A549 (cell line): Measurements from ENCODE around the gene PNRC2. TPM values are rescaled to one million over a fixed set of nuclear protein-coding genes. Genes with fewer than 3 reads are reported as not detected.

Experiments used
- ATAC-seq, 2 experiments: fragments of 200-7000 bp in 1 of 2; fragments of >200 bp in 1 of 2; cut with Nextera tagmentation in 1 of 2; cut with Tn5 transposase in 1 of 2; 3 replicates each; pipeline versions ENCODE4 v1.8.0 to v1.9.1; 2018 to 2020; ENCODE audit warnings: mild to moderate bottlenecking in 1 of 2, moderate library complexity in 1 of 2
- CTCF ChIA-PET: fragments of 300-600 bp; sonication (Branson Sonifier 250); formaldehyde crosslinking; extraction: SDS; loops from one replicate; lab custom pipeline; 2021; ENCODE audit warnings: antibody characterized with exemption, inconsistent platforms; lab: Yijun Ruan, JAX
- POLR2A ChIA-PET: fragments of 350-600 bp; formaldehyde crosslinking; extraction: SDS; loops from one replicate; lab custom pipeline; 2021; ENCODE audit warnings: antibody characterized with exemption, inconsistent platforms; lab: Yijun Ruan, JAX
- DNase-seq, 2 experiments: peaks; one replicate each; pipeline versions ENCODE4 v3.0.0 to v3.0.0-alpha.2; 2011 to 2016; ENCODE audit warnings: low read depth in 1 of 2, low spot score in 1 of 2
- FAIRE-seq: peaks from 2 replicates; lab custom pipeline; 2011; peaks lifted over from hg19 to GRCh38; lab: Jason Lieb, UNC
- H3K27ac ChIP-seq, 2 experiments: fragments of >200 bp; sonication (Bioruptor Twin); formaldehyde crosslinking; 3 replicates each; pipeline ENCODE4 v1.5.1; 2016 to 2017
- H3K4me1 ChIP-seq: fragments of >200 bp; sonication (Bioruptor Twin); formaldehyde crosslinking; 3 replicates; pipeline ENCODE4 v1.6.1; 2016
- H3K4me2 ChIP-seq: fragments of >200 bp; sonication (Bioruptor Twin); formaldehyde crosslinking; 3 replicates; pipeline ENCODE4 v1.6.1; 2016
- H3K4me3 ChIP-seq: fragments of >200 bp; sonication (Bioruptor Twin); formaldehyde crosslinking; 3 replicates; pipeline ENCODE4 v1.5.1; 2016
- H3K9me3 ChIP-seq: fragments of >200 bp; sonication (Bioruptor Twin); formaldehyde crosslinking; 3 replicates; pipeline ENCODE4 v1.6.1; 2016
- CBX2 ChIP-seq: fragments of 200-600 bp; sonication (generic); IDR thresholded peaks from 2 replicates; pipeline ENCODE4 v1.6.1; 2016; ENCODE audit warnings: low read depth, mild to moderate bottlenecking, borderline replicate concordance
- EHF ChIP-seq: fragments of 250-450 bp; sonication (Bioruptor Pico); IDR thresholded peaks from 2 replicates; pipeline ENCODE4 v1.5.0; 2020; ENCODE audit warnings: mild to moderate bottlenecking
- EHMT2 ChIP-seq: fragments of 200-600 bp; sonication (generic); IDR thresholded peaks from 2 replicates; pipeline ENCODE4 v1.6.1; 2016; ENCODE audit warnings: antibody characterized with exemption, low read depth, mild to moderate bottlenecking, moderate library complexity
- FOXS1 ChIP-seq: fragments of 250-450 bp; sonication (Bioruptor Pico); IDR thresholded peaks from 2 replicates; pipeline ENCODE4 v1.5.0; 2020; ENCODE audit warnings: mild to moderate bottlenecking, moderate library complexity
- HOXB13 ChIP-seq: fragments of 250-450 bp; sonication (Bioruptor Pico); IDR thresholded peaks from 2 replicates; pipeline ENCODE4 v1.5.0; 2020; ENCODE audit warnings: low read depth, mild to moderate bottlenecking, moderate library complexity
- HOXB5 ChIP-seq: fragments of 250-450 bp; sonication (Bioruptor Pico); IDR thresholded peaks from 2 replicates; pipeline ENCODE4 v1.5.0; 2020; ENCODE audit warnings: mild to moderate bottlenecking, moderate library complexity
- KDM1A ChIP-seq: fragments of 200-600 bp; sonication (generic); IDR thresholded peaks from 2 replicates; pipeline ENCODE4 v1.6.1; 2016; ENCODE audit warnings: low read depth, mild to moderate bottlenecking
- KDM5A ChIP-seq: fragments of 200-600 bp; sonication (generic); IDR thresholded peaks from 2 replicates; pipeline ENCODE4 v1.6.1; 2016; ENCODE audit warnings: antibody characterized with exemption, mild to moderate bottlenecking
- MAFK ChIP-seq: fragments of 450-650 bp; IDR thresholded peaks from 2 replicates; pipeline ENCODE4 v1.6.1; 2014; ENCODE audit not compliant: partially characterized antibody
- MAZ ChIP-seq: fragments of 150-350 bp; IDR thresholded peaks from 2 replicates; pipeline ENCODE4 v1.6.1; 2014; ENCODE audit warnings: antibody characterized with exemption, low read depth, low read length, borderline replicate concordance
- MYC ChIP-seq: IDR thresholded peaks from 2 replicates; pipeline ENCODE4 v1.6.1; 2012; ENCODE audit warnings: mild to moderate bottlenecking, inconsistent platforms, low read length, improper control_type of control experiment, borderline replicate concordance
- RAD21 ChIP-seq, 2 experiments: fragments of >200 bp in 1 of 2; sonication (Bioruptor Twin) in 1 of 2; formaldehyde crosslinking in 1 of 2; IDR thresholded peaks in 1 of 2; conservative IDR thresholded peaks in 1 of 2; 2 replicates in 1 of 2; 3 replicates in 1 of 2; pipeline ENCODE4 v1.6.1; 2012 to 2018; ENCODE audit warnings: inconsistent platforms in 1 of 2
- RCOR1 ChIP-seq: fragments of 150-350 bp; IDR thresholded peaks from 2 replicates; pipeline ENCODE4 v1.6.1; 2014; ENCODE audit warnings: antibody characterized with exemption, low read length, low read depth
- SMC3 ChIP-seq: fragments of >200 bp; sonication (Bioruptor Twin); formaldehyde crosslinking; IDR thresholded peaks from 3 replicates; pipeline ENCODE4 v1.6.1; 2018; ENCODE audit warnings: inconsistent platforms
- TFCP2L1 ChIP-seq: fragments of 250-450 bp; sonication (Bioruptor Pico); IDR thresholded peaks from 2 replicates; pipeline ENCODE4 v1.5.0; 2021; ENCODE audit warnings: mild to moderate bottlenecking
- ZFP36 ChIP-seq: fragments of 450-650 bp; IDR thresholded peaks from 2 replicates; pipeline ENCODE4 v1.6.1; 2014; ENCODE audit warnings: borderline replicate concordance; ENCODE audit not compliant: partially characterized antibody
- ZNF302 ChIP-seq: fragments of 250-450 bp; sonication (Bioruptor Pico); IDR thresholded peaks from 2 replicates; pipeline ENCODE4 v1.9.0; 2021; ENCODE audit warnings: inconsistent platforms, mild to moderate bottlenecking, moderate library complexity
- WGBS: methylation state at CpG from one replicate; pipeline ENCODE4 v1.1.6; 2017; ENCODE audit errors: missing lambda C conversion rate; 5-methylcytosine and 5-hydroxymethylcytosine counted together
- polyA plus RNA-seq, 4 experiments: library from polyadenylated mRNA; depleted of rRNA in 3 of 4; stranded (reverse); fragments of >200 nt; fragmentation: RNase III in 1 of 4; extraction: RNeasy Plus Mini Kit Qiagen cat#74134 plus additional on column Dnase treatment in 1 of 4; gene quantifications; 2 replicates in 3 of 4; 3 replicates in 1 of 4; pipeline ENCODE4 v1.2.3, GENCODE V29; 2011 to 2017
- TF ChIP-seq, protein P1 (sequence below): fragments of 250-450 bp; sonication (Bioruptor Pico); IDR thresholded peaks from 2 replicates; pipeline ENCODE4 v1.5.0; 2021; ENCODE audit warnings: mild to moderate bottlenecking, moderate library complexity, borderline replicate concordance
- TF ChIP-seq, protein P2 (sequence below): IDR thresholded peaks from 2 replicates; pipeline ENCODE4 v1.6.1; 2012
- TF ChIP-seq, protein P3 (sequence below): fragments of >200 bp; sonication (Bioruptor Twin); formaldehyde crosslinking; IDR thresholded peaks from 2 replicates; pipeline ENCODE4 v1.6.1; 2016
- TF ChIP-seq, protein P4 (sequence below): IDR thresholded peaks from 2 replicates; pipeline ENCODE4 v1.6.1; 2012; ENCODE audit warnings: low read depth, borderline replicate concordance
- TF ChIP-seq, protein P5 (sequence below): fragments of >200 bp; sonication (Bioruptor Twin); formaldehyde crosslinking; IDR thresholded peaks from 3 replicates; pipeline ENCODE4 v1.5.1; 2016
- TF ChIP-seq, protein P6 (sequence below): fragments of >200 bp; sonication (Bioruptor Twin); formaldehyde crosslinking; IDR thresholded peaks from 3 replicates; pipeline ENCODE4 v1.6.1; 2016

PNRC2 gene
- polyA plus RNA-seq, 2 of the 4 experiments (the other 2 are of a cell fraction): 36.1 to 106 TPM

DNA sequence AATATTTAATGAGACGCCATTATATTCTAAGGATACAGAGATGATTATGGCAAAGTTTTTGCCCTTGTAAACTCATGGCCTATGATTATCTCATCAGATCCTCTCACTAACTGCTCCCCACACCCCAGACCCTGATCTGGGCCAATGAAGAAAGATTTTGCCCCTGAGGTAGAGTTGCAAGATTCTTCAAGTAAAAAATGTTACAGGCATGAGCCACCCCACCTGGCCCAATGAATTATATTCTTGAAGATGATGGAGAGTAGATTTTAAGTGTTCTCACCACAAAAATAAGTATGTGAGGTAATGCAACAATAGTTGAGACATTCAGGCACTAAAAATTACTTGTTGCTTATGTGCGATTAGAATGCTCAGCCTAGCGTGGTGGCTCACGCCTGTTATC is 44.7 kb upstream of the PNRC2 start (continued):
- TF ChIP-seq RCOR1: no peak
- TF ChIP-seq, protein P1, sequence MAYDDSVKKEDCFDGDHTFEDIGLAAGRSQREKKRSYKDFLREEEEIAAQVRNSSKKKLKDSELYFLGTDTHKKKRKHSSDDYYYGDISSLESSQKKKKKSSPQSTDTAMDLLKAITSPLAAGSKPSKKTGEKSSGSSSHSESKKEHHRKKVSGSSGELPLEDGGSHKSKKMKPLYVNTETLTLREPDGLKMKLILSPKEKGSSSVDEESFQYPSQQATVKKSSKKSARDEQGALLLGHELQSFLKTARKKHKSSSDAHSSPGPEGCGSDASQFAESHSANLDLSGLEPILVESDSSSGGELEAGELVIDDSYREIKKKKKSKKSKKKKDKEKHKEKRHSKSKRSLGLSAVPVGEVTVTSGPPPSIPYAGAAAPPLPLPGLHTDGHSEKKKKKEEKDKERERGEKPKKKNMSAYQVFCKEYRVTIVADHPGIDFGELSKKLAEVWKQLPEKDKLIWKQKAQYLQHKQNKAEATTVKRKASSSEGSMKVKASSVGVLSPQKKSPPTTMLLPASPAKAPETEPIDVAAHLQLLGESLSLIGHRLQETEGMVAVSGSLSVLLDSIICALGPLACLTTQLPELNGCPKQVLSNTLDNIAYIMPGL (CRISPR knock-in tag): no peak
- TF ChIP-seq, protein P2, sequence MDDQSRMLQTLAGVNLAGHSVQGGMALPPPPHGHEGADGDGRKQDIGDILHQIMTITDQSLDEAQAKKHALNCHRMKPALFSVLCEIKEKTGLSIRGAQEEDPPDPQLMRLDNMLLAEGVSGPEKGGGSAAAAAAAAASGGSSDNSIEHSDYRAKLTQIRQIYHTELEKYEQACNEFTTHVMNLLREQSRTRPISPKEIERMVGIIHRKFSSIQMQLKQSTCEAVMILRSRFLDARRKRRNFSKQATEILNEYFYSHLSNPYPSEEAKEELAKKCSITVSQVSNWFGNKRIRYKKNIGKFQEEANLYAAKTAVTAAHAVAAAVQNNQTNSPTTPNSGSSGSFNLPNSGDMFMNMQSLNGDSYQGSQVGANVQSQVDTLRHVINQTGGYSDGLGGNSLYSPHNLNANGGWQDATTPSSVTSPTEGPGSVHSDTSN: no peak
- no peak for TF ChIP-seq CBX2
- no peak for TF ChIP-seq ZFP36
- TF ChIP-seq, protein P3, sequence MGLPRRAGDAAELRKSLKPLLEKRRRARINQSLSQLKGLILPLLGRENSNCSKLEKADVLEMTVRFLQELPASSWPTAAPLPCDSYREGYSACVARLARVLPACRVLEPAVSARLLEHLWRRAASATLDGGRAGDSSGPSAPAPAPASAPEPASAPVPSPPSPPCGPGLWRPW: no peak

DNA sequence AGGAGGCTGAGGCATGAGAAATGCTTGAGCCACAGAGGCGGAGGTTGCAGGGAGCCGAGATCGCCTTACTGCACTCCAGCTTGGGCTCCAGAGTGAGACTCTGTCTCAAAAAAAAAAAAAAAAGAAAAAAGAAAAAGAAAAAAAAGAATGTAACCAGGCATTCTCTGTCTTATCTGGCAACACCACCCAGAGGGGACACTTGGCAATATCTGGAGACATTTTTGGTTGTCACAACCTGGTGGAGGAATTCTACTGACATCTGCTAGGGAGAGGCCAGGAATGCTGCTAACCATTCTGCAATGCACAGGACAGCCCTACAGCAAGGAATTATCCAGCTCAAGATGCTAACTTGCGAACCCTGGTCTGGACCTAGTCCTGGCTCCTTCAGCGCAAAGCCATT is 44.2 kb upstream of the PNRC2 start:
- no peak for ATAC-seq
- Histone ChIP-seq H3K4me2 (no peak overlapping the region), H3K4me3 (no peak overlapping the region), H3K9me3 (no peaks in the 10 kb centered on the region), H3K4me1 (peaks cover 12% of the 10 kb centered on the region), H3K27ac (no peak overlapping the region)
- WGBS: 96% methylated on average over 5 of the region's 5 CpGs
- ChIA-PET POLR2A (no interaction called here), CTCF (interaction anchor here (1.7 to 2.8 kb wide), 3 partner anchors 13 to 104 kb away, joined by 7 to 12 read pairs (median 8); partner anchors contain the start of gene FUCA1)
- DNase-seq: no peak
- no peak for FAIRE-seq
- TF ChIP-seq HOXB5 (CRISPR knock-in tag): no peak
- no peak for TF ChIP-seq EHF (CRISPR knock-in tag)
- no peak for TF ChIP-seq ZFP36
- TF ChIP-seq, protein P4, sequence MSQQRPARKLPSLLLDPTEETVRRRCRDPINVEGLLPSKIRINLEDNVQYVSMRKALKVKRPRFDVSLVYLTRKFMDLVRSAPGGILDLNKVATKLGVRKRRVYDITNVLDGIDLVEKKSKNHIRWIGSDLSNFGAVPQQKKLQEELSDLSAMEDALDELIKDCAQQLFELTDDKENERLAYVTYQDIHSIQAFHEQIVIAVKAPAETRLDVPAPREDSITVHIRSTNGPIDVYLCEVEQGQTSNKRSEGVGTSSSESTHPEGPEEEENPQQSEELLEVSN: no peak
- TF ChIP-seq KDM1A: no peak
- TF ChIP-seq MAZ: no peak
- TF ChIP-seq MYC: no peak
- no peak for TF ChIP-seq HOXB13 (CRISPR knock-in tag)
- TF ChIP-seq MAFK: no peak
- TF ChIP-seq, protein P1 (CRISPR knock-in tag): no peak
- TF ChIP-seq SMC3: no peak
- no peak for TF ChIP-seq ZNF302 (CRISPR knock-in tag)
- TF ChIP-seq FOXS1 (CRISPR knock-in tag): no peak
- TF ChIP-seq EHMT2: no peak
- TF ChIP-seq TFCP2L1: no peak
- TF ChIP-seq, protein P5, sequence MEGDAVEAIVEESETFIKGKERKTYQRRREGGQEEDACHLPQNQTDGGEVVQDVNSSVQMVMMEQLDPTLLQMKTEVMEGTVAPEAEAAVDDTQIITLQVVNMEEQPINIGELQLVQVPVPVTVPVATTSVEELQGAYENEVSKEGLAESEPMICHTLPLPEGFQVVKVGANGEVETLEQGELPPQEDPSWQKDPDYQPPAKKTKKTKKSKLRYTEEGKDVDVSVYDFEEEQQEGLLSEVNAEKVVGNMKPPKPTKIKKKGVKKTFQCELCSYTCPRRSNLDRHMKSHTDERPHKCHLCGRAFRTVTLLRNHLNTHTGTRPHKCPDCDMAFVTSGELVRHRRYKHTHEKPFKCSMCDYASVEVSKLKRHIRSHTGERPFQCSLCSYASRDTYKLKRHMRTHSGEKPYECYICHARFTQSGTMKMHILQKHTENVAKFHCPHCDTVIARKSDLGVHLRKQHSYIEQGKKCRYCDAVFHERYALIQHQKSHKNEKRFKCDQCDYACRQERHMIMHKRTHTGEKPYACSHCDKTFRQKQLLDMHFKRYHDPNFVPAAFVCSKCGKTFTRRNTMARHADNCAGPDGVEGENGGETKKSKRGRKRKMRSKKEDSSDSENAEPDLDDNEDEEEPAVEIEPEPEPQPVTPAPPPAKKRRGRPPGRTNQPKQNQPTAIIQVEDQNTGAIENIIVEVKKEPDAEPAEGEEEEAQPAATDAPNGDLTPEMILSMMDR: no peak
- no peak for TF ChIP-seq KDM5A
- TF ChIP-seq, protein P6, sequence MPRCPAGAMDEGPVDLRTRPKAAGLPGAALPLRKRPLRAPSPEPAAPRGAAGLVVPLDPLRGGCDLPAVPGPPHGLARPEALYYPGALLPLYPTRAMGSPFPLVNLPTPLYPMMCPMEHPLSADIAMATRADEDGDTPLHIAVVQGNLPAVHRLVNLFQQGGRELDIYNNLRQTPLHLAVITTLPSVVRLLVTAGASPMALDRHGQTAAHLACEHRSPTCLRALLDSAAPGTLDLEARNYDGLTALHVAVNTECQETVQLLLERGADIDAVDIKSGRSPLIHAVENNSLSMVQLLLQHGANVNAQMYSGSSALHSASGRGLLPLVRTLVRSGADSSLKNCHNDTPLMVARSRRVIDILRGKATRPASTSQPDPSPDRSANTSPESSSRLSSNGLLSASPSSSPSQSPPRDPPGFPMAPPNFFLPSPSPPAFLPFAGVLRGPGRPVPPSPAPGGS: no peak
- TF ChIP-seq RAD21 (conservative IDR thresholded peaks at IDR 0.05 in 1 of 2, IDR thresholded peaks at IDR 0.05 in 1 of 2): no peak
- no peak for TF ChIP-seq CBX2
